Fibroblast of villous mesenchyme (primary cell): ENCODE measurements around the gene TTLL11. TPM values are rescaled to one million over a fixed set of nuclear protein-coding genes. Genes with fewer than 3 reads are reported as not detected.
A peak's percentile ranks its signal among the peaks of the same experiment; 100 is the strongest.

Experiments
- DNase-seq: peaks from one replicate; pipeline ENCODE4 v3.0.0-alpha.2; 2010; ENCODE audit warnings: low read depth
- H3K4me3 ChIP-seq: 2 replicates; pipeline ENCODE4 v1.5.1; 2011; ENCODE audit warnings: low read depth, mild to moderate bottlenecking, low read length
- total RNA-seq: library from RNA; depleted of rRNA; stranded (reverse); fragments of >200 nt; gene quantifications from 2 replicates; pipeline ENCODE4 v1.2.3, GENCODE V29; 2012
- TF ChIP-seq, protein P1 (sequence below): IDR thresholded peaks from 2 replicates; pipeline ENCODE4 v1.5.1; 2012; ENCODE audit warnings: low read depth, mild to moderate bottlenecking, low read length; ENCODE audit not compliant: insufficient read depth

Gene TTLL11
- total RNA-seq, 1 donor = 4.3 TPM

DNA sequence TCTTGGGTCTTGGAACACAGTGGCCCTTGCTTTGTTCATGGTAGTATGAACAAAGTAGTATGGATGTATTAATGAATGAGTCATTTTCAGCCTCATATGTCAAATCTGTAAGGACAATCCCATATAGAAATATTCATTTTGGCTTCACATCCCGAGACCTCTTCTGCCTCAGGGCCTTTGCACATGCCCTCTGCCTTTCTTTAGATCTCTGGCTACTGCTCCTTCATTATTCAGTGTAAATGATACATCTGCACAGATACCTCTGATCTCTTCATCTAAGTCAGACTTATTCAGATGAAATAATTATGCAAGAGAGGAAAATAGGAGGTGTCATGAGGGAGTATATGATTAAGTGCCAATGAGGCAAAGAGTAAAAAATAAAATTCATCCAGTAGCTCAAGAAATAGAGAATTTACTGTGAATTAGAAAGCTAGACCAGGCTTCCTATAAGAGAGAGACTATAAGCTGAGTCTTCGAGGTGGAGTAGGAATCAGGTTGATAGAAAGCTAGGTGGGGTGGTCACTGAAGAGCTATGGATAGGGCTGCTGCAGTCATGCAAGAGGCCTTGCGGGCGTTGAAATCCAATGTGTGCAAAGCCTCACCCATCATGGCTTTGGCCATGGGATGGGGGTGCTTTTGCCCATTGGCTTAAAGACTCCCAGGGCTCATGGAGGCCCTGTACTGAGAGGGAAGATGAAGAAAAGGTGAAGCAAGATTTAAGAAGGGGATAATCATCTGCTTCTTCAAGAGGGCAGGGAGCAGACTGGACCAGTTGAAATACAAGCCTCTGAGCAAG, 3.7 kb upstream of the TTLL11 start:
- TF ChIP-seq, protein P1, sequence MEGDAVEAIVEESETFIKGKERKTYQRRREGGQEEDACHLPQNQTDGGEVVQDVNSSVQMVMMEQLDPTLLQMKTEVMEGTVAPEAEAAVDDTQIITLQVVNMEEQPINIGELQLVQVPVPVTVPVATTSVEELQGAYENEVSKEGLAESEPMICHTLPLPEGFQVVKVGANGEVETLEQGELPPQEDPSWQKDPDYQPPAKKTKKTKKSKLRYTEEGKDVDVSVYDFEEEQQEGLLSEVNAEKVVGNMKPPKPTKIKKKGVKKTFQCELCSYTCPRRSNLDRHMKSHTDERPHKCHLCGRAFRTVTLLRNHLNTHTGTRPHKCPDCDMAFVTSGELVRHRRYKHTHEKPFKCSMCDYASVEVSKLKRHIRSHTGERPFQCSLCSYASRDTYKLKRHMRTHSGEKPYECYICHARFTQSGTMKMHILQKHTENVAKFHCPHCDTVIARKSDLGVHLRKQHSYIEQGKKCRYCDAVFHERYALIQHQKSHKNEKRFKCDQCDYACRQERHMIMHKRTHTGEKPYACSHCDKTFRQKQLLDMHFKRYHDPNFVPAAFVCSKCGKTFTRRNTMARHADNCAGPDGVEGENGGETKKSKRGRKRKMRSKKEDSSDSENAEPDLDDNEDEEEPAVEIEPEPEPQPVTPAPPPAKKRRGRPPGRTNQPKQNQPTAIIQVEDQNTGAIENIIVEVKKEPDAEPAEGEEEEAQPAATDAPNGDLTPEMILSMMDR = no peak
- DNase-seq = no peak
- no peak overlapping the region for H3K4me3 ChIP-seq

DNA sequence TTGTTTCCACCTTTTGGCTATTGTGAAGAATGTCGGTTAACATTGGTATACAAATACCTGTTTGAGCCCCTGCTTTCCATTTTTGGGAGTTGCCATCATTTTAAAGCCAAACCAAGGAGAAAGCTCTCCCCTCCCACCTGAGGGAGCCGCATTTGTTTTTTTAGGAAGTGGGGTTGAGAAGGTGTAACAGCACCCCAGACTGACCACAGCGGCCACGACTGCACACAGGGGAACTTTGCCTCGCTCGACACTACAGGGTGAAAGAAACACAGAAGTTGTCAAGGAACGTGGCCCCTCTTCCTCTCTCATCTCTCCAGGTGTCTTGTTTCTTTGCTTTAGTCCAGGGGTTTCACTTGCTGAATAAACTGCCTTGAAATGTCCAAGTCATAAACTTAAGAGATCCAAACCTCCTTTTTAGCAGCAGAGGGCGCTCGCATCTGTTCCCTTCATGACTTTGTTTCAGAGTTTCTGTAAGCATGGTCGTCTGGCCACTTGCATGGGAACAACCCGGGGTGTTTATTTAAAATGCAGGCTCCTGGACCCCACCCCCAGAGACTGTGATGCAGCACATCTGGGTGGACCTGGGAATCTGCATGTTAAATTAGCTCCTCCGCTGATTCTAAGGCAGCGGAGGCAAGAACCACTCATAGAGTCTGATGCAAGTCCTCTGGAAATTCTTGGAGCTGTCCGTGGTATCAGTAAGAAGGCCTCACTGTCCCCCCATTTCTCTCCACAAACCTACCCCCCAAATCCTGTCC, 2.1 kb upstream of the TTLL11 start:
- no peak overlapping the region for H3K4me3 ChIP-seq
- peak; percentile 66 for DNase-seq
- TF ChIP-seq, protein P1 = peak; percentile 73

DNA sequence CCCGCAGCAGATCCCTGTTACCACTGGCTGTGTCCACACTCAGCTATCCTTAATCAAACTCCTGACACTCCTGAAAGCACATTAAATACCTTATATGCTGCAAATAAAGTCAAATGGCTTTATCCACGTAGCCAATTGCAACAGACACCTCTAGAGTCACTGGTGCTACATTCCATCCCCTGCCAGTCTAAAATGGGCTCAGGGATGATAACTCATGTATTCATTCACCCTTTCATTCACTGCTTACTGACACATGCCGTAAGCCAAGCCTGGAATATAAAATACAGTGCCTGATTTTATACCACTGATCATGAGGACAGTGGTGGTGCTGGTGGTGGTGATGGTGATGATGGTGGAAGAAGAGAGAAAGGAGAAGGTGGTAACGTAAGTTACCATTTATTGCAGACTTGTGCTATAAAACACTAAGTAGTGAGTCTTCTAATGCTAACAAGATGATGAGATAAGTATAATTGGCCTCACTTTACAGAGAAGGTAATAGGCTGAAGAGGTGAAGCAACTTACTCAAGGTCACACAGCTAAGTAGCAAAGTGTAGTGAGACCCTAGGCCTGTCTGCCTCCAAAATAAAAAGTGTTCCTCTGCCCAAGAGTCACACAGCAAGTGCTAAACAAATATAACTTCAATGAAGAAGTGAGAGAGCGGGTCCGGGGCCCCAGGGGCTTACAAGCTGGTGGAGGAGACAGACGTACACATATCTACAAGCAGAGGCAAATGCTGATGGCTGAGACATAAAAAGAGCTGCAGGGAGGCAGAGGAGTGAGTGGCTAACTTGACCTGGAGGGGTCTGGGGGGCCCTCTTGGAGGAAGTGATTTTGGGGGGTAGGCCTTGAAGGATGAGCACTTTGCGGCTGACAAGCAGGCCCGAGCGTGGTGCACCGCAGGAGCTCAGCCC, 1.2 kb downstream of the TTLL11 start:
- peak overlapping the region; percentile 71 for H3K4me3 ChIP-seq
- DNase-seq = no peak
- TF ChIP-seq, protein P1 = no peak

DNA sequence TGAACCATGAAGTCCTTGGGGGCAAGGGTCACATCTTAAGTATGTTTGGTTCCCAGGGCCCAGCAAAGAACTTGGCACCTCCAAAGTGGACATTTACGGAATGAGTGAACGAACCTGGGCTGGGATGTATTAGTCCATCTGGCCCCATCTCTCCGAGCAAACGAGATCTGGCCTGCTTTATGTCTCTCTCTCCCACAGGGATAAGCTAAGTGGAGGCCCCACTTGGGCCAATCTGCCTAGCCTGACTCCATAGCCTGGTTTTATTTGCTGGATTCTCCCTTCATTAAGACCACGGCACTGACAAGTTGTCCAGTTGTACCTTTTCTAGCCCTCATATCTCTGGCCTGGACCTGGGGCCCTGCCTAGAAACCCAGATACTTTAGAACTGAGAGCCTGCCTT, 2.1 kb downstream of the TTLL11 start:
- H3K4me3 ChIP-seq = no peak overlapping the region
- TF ChIP-seq, protein P1 = no peak
- DNase-seq = no peak

DNA sequence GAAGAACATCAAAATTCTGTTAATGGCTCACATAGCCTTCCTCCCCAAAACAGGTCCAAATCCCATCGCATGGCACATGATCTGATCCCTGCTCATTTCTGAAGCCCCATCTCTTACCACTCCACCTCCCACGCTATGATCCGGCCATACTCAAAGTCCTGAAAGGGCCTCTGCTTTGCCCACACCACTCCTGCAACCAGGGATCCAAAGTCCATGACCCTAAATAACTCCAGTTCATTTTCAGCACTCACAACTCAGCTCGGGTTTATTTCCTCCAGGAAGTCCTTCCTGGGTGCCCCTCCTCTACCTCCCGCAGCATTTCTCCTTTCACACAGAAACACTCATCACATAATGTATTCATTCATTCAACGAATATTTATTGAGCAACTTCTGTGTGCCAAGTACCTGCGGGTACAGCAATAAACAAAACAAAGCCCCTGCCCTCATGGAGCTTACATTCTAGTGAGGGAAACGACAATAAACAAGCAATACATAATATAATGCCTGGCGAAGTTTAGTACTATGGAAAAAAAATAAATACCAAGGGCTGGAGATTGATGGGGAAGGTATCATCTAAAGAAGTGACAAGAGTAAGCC, 2.7 kb downstream of the TTLL11 start:
- TF ChIP-seq, protein P1 = no peak
- no peak for DNase-seq
- H3K4me3 ChIP-seq = no peak overlapping the region
